K562 (cell line): Measurements from ENCODE around the gene SERTAD4. TPM values are rescaled to one million over a fixed set of nuclear protein-coding genes. Genes with fewer than 3 reads are reported as not detected.
A peak's percentile ranks its signal among the peaks of the same experiment; 100 is the strongest.

Experiments
- ATAC-seq: fragments of 200-7000 bp; cut with Tn5 transposase; 3 replicates; pipeline ENCODE4 v1.9.1; 2020; ENCODE audit warnings: moderate library complexity
- BruUV-seq: library from RNA; stranded (reverse); fragments of 400-500 nt; replicated peaks from 2 replicates; lab custom pipeline; 2021; lab: Mats Ljungman, UMichigan
- CTCF ChIA-PET: fragments of 300-600 bp; formaldehyde crosslinking; extraction: SDS; loops from one replicate; lab custom pipeline; 2021; ENCODE audit warnings: low intra/inter-chr PET ratio; lab: Yijun Ruan, JAX
- POLR2A ChIA-PET: fragments of 300-600, 350-650 bp; sonication (Branson Sonifier 250); formaldehyde crosslinking; extraction: SDS; loops from one replicate; lab custom pipeline; 2021; ENCODE audit warnings: antibody characterized with exemption, inconsistent platforms; lab: Yijun Ruan, JAX
- DNase-seq, 4 experiments: peaks; one replicate each; pipeline versions ENCODE4 v3.0.0 to v3.0.0-alpha.2; 2011 to 2018; ENCODE audit warnings: low spot score in 3 of 4, mixed read lengths in 3 of 4; ENCODE audit errors: extremely low read depth in 1 of 4
- FAIRE-seq: peaks from 2 replicates; lab custom pipeline; 2011; peaks lifted over from hg19 to GRCh38; lab: Jason Lieb, UNC
- H2AFZ ChIP-seq: 2 replicates; pipeline ENCODE4 v1.6.0; 2011; ENCODE audit warnings: low read depth, low read length, control low read depth, inconsistent platforms
- H3K27ac ChIP-seq: fragments of 200-600 bp; 3 replicates; pipeline ENCODE4 v1.8.0; 2011; ENCODE audit warnings: low read depth, mild to moderate bottlenecking, control low read depth, inconsistent platforms, low read length, moderate library complexity, mixed read lengths; ENCODE audit errors: extremely low read depth
- H3K27me3 ChIP-seq, 2 experiments: fragments of 300-600 bp in 1 of 2; 2 replicates in 1 of 2; 3 replicates in 1 of 2; pipeline versions ENCODE4 v1.6.0 to v1.8.0; 2011; ENCODE audit warnings: inconsistent platforms in 2 of 2, low read length in 2 of 2, mild to moderate bottlenecking in 1 of 2, mixed read lengths in 1 of 2, moderate library complexity in 1 of 2; ENCODE audit not compliant: control insufficient read depth in 2 of 2, insufficient read depth in 2 of 2
- H3K36me3 ChIP-seq: fragments of 300-600 bp; 3 replicates; pipeline ENCODE4 v1.8.0; 2011; ENCODE audit warnings: mild to moderate bottlenecking, low read length, inconsistent platforms; ENCODE audit not compliant: control insufficient read depth, insufficient read depth
- H3K4me1 ChIP-seq, 2 experiments: fragments of 200-600 bp in 1 of 2; replicated peaks in 1 of 2; 2 replicates in 1 of 2; 3 replicates in 1 of 2; pipeline versions ENCODE4 v1.5.1 to v1.8.0; 2011; ENCODE audit warnings: inconsistent platforms in 2 of 2, low read length in 2 of 2, mild to moderate bottlenecking in 1 of 2, mixed read lengths in 1 of 2, moderate library complexity in 1 of 2; ENCODE audit not compliant: control insufficient read depth in 2 of 2, insufficient read depth in 2 of 2
- H3K4me2 ChIP-seq: 2 replicates; pipeline ENCODE4 v1.6.1; 2011; ENCODE audit warnings: low read length, control low read depth, inconsistent platforms, mixed read lengths; ENCODE audit not compliant: insufficient read depth
- H3K4me3 ChIP-seq: fragments of 200-600 bp; sonication (generic), shearing (Covaris generic); 2 replicates; pipeline ENCODE4 v1.5.1; 2016; ENCODE audit warnings: control low read depth, inconsistent platforms
- H3K79me2 ChIP-seq: fragments of 200-600 bp; 3 replicates; pipeline ENCODE4 v1.8.0; 2011; ENCODE audit warnings: low read length, inconsistent platforms; ENCODE audit not compliant: control insufficient read depth, insufficient read depth
- H3K9ac ChIP-seq, 2 experiments: 2 replicates each; pipeline versions ENCODE4 v1.6.0 to v1.6.1; 2011; ENCODE audit warnings: low read depth in 2 of 2, low read length in 2 of 2, control low read depth in 1 of 2, inconsistent platforms in 1 of 2, mild to moderate bottlenecking in 1 of 2, mixed read lengths in 1 of 2; ENCODE audit not compliant: insufficient read depth in 1 of 2
- H3K9me1 ChIP-seq: one replicate; pipeline ENCODE4 v1.6.0; 2011; ENCODE audit warnings: inconsistent platforms, mild to moderate bottlenecking, low read length, moderate library complexity; ENCODE audit not compliant: control insufficient read depth, insufficient read depth
- H3K9me3 ChIP-seq: replicated peaks from 2 replicates; pipeline ENCODE4 v1.5.1; 2011; ENCODE audit warnings: low read depth, low read length, inconsistent platforms; ENCODE audit not compliant: control insufficient read depth, insufficient read depth
- H4K20me1 ChIP-seq: replicated peaks from 2 replicates; pipeline ENCODE4 v1.6.1; 2011; ENCODE audit warnings: low read length, inconsistent platforms, mixed read lengths; ENCODE audit not compliant: control insufficient read depth, insufficient read depth
- AFF1 ChIP-seq, 2 experiments: fragments of 450-650 bp; IDR thresholded peaks; 2 replicates each; pipeline ENCODE4 v1.6.1; 2018; ENCODE audit warnings: mild to moderate bottlenecking in 2 of 2, low read depth in 1 of 2; ENCODE audit not compliant: partially characterized antibody in 2 of 2
- ELK3 ChIP-seq: fragments of 450-650 bp; formaldehyde crosslinking; IDR thresholded peaks from 2 replicates; pipeline ENCODE4 v1.4.0; 2020; ENCODE audit warnings: mild to moderate bottlenecking
- FOXA1 ChIP-seq: fragments of 450-650 bp; IDR thresholded peaks from 2 replicates; pipeline ENCODE4 v1.6.1; 2016; ENCODE audit warnings: mild to moderate bottlenecking, borderline replicate concordance
- PYGO2 ChIP-seq: fragments of 450-650 bp; IDR thresholded peaks from 2 replicates; pipeline ENCODE4 v1.6.1; 2016; ENCODE audit warnings: mild to moderate bottlenecking, missing genetic modification characterization, moderate library complexity, missing compliant biosample characterization
- RFX7 ChIP-seq: fragments of 250-450 bp; sonication (Bioruptor Pico); IDR thresholded peaks from 2 replicates; pipeline ENCODE4 v1.5.1; 2021; ENCODE audit warnings: mild to moderate bottlenecking
- SREBF2 ChIP-seq: sonication (generic); formaldehyde crosslinking; IDR thresholded peaks from 2 replicates; pipeline ENCODE4 v1.4.0; 2020; ENCODE audit warnings: mild to moderate bottlenecking, missing genetic modification reagents
- ZC3H8 ChIP-seq: fragments of 450-650 bp; IDR thresholded peaks from 2 replicates; pipeline ENCODE4 v1.6.1; 2017
- ZNF280A ChIP-seq: fragments of 450-650 bp; IDR thresholded peaks from 2 replicates; pipeline ENCODE4 v1.6.1; 2018; ENCODE audit warnings: mild to moderate bottlenecking, low read depth; ENCODE audit not compliant: partially characterized antibody
- ZNF764 ChIP-seq: fragments of 250-450 bp; sonication (Bioruptor Pico); IDR thresholded peaks from 2 replicates; pipeline ENCODE4 v1.4.0; 2020; ENCODE audit warnings: low read depth, mild to moderate bottlenecking, moderate library complexity
- ZNF77 ChIP-seq: fragments of 250-450 bp; sonication (Bioruptor Pico); IDR thresholded peaks from 2 replicates; pipeline ENCODE4 v1.5.0; 2020
- WGBS: fragments of 100-300 bp; shearing (Covaris generic); methylation state at CpG from one replicate; pipeline ENCODE4 v1.1.6; 2016; ENCODE audit warnings: low coverage, mixed read lengths; ENCODE audit not compliant: insufficient coverage; ENCODE audit errors: missing lambda C conversion rate; 5-methylcytosine and 5-hydroxymethylcytosine counted together
- in situ Hi-C: fragments of 300-500 bp; cut with MboI; formaldehyde crosslinking; loops from 4 replicates; pipeline ENCODE4 v1.15.0; 2018; ENCODE audit warnings: inconsistent platforms, mixed read lengths
- intact Hi-C: fragments of 100-400 bp; cut with micrococcal nuclease; formaldehyde crosslinking; loops from 2 replicates; pipeline ENCODE4 v1.14.2; 2022
- polyA plus RNA-seq, 8 experiments: library from polyadenylated mRNA; depleted of rRNA in 4 of 8; stranded (reverse) in 5 of 8; unstranded in 3 of 8; fragments of >200 nt; fragmentation: Nextera tagmentation in 2 of 8; fragmentation: Illumina TruSeq in 1 of 8; extraction: Ambion mirVana in 2 of 8; extraction: Trizol in 1 of 8; gene quantifications; 2 replicates each; pipeline versions ENCODE4 v1.2.1 to v1.2.3, GENCODE V29; 2011 to 2014; ENCODE audit warnings: inconsistent platforms in 1 of 8, missing spikeins in 1 of 8
- total RNA-seq, 7 experiments: library from RNA; depleted of rRNA in 6 of 7; stranded (reverse); fragments of >200 nt in 6 of 7; fragmentation: Illumina TruSeq in 2 of 7; extraction: Trizol in 2 of 7; gene quantifications; 2 replicates each; pipeline versions ENCODE4 v1.2.1 to v1.2.3, GENCODE V29; 2011 to 2021; ENCODE audit warnings: low replicate concordance in 1 of 7
- TF ChIP-seq, protein P1 (sequence below): sonication (generic); formaldehyde crosslinking; IDR thresholded peaks from 2 replicates; pipeline ENCODE4 v1.5.0; 2020; ENCODE audit warnings: missing genetic modification reagents

Gene SERTAD4
- total and polyA plus RNA-seq, 9 of the 15 experiments (the other 6 are each of a cell fraction or from before 2014, with no cell fraction given): not detected

GRCh38 chr1:210250665-210250997 is 18.0 kb downstream of the SERTAD4 start:
- Histone ChIP-seq H3K9ac (no peak overlapping the region), H3K9me1 (no peaks in the 10 kb centered on the region), H3K4me2 (no peak overlapping the region), H3K36me3 (no peaks in the 10 kb centered on the region), H3K79me2 (no peaks in the 10 kb centered on the region), H3K27ac (no peak overlapping the region), H3K9me3 (no peaks in the 10 kb centered on the region), H3K27me3 (peaks cover 6 to 23% of the 10 kb centered on the region in 2 experiments; a peak in 3 of 5 replicates), H4K20me1 (no peaks in the 10 kb centered on the region; the same call in 1 of the 2 replicates), H2AFZ (no peak overlapping the region), H3K4me1 (peaks cover 0 to 18% of the 10 kb centered on the region in 2 experiments; a peak in 2 of 5 replicates), H3K4me3 (no peak overlapping the region)
- intact Hi-C loops (no loop called here), in situ Hi-C loops (no loop called here)
- POLR2A ChIA-PET: interaction anchor here (0.5 kb wide), 1 partner anchor 292 kb away, joined by 3 read pairs; no protein-coding TSS in a partner anchor
- DNase-seq (peak in 1 of 4 experiments; percentile 22), ATAC-seq (0 out of 3 replicates have a peak, but pooled peaks have one; percentile 36), FAIRE-seq (no peak)
- no TSS peak for BruUV-seq
- WGBS: 1% methylated on average over 11 of the region's 11 CpGs
- CTCF ChIA-PET: no interaction called here
- TF ChIP-seq RFX7 (CRISPR knock-in tag): no peak
- no peak for TF ChIP-seq ZC3H8
- TF ChIP-seq FOXA1: no peak
- TF ChIP-seq ZNF280A: no peak
- no peak for TF ChIP-seq SREBF2 (CRISPR knock-in tag)
- no peak for TF ChIP-seq PYGO2 (tag)
- TF ChIP-seq ZNF764 (CRISPR knock-in tag): no peak
- no peak for TF ChIP-seq AFF1 (IDR thresholded peaks at IDR 0.05; ENCODE audit: low read depth in 1 of 2, partially characterized antibody in 2 of 2)
- no peak for TF ChIP-seq ZNF77 (CRISPR knock-in tag)
- TF ChIP-seq ELK3 (CRISPR knock-in tag): no peak
- TF ChIP-seq, protein P1, sequence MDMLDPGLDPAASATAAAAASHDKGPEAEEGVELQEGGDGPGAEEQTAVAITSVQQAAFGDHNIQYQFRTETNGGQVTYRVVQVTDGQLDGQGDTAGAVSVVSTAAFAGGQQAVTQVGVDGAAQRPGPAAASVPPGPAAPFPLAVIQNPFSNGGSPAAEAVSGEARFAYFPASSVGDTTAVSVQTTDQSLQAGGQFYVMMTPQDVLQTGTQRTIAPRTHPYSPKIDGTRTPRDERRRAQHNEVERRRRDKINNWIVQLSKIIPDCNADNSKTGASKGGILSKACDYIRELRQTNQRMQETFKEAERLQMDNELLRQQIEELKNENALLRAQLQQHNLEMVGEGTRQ (CRISPR knock-in tag): no peak
